ENCODE data around the gene SPATC1L.

DNA sequence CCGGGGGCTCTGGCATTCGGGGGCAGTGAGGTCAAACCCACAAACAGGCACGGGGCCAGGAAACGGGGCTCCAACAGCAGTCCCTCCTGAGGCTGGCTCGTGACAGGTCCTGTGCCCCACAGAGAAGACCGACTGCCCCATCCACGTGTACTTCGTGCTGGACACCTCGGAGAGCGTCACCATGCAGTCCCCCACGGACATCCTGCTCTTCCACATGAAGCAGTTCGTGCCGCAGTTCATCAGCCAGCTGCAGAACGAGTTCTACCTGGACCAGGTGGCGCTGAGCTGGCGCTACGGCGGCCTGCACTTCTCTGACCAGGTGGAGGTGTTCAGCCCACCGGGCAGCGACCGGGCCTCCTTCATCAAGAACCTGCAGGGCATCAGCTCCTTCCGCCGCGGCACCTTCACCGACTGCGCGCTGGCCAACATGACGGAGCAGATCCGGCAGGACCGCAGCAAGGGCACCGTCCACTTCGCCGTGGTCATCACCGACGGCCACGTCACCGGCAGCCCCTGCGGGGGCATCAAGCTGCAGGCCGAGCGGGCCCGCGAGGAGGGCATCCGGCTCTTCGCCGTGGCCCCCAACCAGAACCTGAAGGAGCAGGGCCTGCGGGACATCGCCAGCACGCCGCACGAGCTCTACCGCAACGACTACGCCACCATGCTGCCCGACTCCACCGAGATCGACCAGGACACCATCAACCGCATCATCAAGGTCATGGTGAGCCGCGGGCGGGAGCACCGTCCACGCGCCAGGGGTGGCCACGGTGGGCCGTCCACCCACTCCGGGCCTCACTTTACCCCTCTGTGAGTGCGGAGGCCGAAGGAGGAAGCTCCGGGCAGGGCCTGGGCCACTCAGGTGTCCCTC is 72.2 kb downstream of the SPATC1L start:
- TF ChIP-seq, protein P1, sequence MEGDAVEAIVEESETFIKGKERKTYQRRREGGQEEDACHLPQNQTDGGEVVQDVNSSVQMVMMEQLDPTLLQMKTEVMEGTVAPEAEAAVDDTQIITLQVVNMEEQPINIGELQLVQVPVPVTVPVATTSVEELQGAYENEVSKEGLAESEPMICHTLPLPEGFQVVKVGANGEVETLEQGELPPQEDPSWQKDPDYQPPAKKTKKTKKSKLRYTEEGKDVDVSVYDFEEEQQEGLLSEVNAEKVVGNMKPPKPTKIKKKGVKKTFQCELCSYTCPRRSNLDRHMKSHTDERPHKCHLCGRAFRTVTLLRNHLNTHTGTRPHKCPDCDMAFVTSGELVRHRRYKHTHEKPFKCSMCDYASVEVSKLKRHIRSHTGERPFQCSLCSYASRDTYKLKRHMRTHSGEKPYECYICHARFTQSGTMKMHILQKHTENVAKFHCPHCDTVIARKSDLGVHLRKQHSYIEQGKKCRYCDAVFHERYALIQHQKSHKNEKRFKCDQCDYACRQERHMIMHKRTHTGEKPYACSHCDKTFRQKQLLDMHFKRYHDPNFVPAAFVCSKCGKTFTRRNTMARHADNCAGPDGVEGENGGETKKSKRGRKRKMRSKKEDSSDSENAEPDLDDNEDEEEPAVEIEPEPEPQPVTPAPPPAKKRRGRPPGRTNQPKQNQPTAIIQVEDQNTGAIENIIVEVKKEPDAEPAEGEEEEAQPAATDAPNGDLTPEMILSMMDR (IDR thresholded peaks at IDR 0.05; ENCODE audit: extremely low read depth in 1 of 2, insufficient read depth in 1 of 2, low read depth in 1 of 2, low read length in 2 of 2): no peak
- TF ChIP-seq MAX (IDR thresholded peaks at IDR 0.05; ENCODE audit: insufficient read depth, insufficient read length) (no peak), JUN (IDR thresholded peaks at IDR 0.05; ENCODE audit: borderline replicate concordance, insufficient read depth, insufficient read length, low read depth) (no peak)
